ENCODE data around the gene ELSPBP1. TPM values are rescaled to one million over a fixed set of nuclear protein-coding genes. Genes with fewer than 3 reads are reported as not detected.

The ELSPBP1 gene
- total and polyA plus RNA-seq, 2 donors (not counting 3 experiments of a cell fraction or from before 2014, with no cell fraction given): not detected

DNA sequence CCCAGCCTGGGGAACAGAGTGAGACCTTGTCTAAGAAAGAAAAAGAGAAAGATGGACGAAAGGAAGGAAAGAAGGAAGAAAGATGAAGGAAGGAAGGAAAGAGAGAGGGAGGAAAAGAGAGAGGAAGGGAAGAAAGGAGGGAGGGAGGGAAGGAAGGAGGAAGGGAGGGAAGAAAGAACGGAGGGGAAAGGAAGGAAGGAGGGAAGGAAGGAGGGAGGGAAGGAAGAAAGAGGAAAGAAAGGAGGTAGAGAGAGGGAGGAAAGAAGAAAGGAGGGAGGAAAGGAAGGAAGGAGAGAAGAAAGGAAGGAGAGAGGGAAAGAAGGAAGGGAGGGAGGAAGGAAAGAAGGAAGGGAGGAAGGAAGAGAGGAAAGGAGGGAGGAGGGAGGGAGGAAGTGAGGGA, 28.6 kb downstream of the ELSPBP1 start:
- no TSS peak for BruUV-seq (replicated peaks)
- intact Hi-C loops (cut with micrococcal nuclease) (no loop called here), dilution Hi-C loops (cut with MboI; ENCODE audit: extremely low pct_ligation_motif_present, low sequenced_read_pairs) (no loop called here)
- Histone ChIP-seq H3K27ac (ENCODE audit: insufficient read depth, low read depth, low read length) (no peak overlapping the region), H3K4me3 (replicated peaks in 1 of 3; ENCODE audit: insufficient read depth in 1 of 3, low read depth in 1 of 3, low read length in 3 of 3) (no peak overlapping the region), H3K9me3 (replicated peaks; ENCODE audit: control insufficient read depth, insufficient read depth, low read length) (no peaks in the 10 kb centered on the region), H4K20me1 (replicated peaks; ENCODE audit: control insufficient read depth, extremely low read depth, insufficient read depth, low read length) (no peaks in the 10 kb centered on the region), H2AFZ (ENCODE audit: low read depth, low read length) (no peak overlapping the region), H3K4me1 (ENCODE audit: control insufficient read depth, extremely low read depth, insufficient read depth, low read length) (no peaks in the 10 kb centered on the region), H3K9ac (replicated peaks; ENCODE audit: extremely low read depth, insufficient read depth, low read length) (no peak overlapping the region), H3K9me1 (replicated peaks; ENCODE audit: control insufficient read depth, extremely low read depth, insufficient read depth, low read length) (no peaks in the 10 kb centered on the region), H3K27me3 (ENCODE audit: control insufficient read depth in 2 of 2, insufficient read depth in 2 of 2, low read length in 2 of 2) (peaks cover 0 to under 1% of the 10 kb centered on the region in 2 experiments), H3K36me3 (ENCODE audit: control insufficient read depth in 2 of 2, extremely low read depth in 1 of 2, insufficient read depth in 2 of 2, low read length in 2 of 2) (no peaks in the 10 kb centered on the region), H3K79me2 (ENCODE audit: control insufficient read depth, insufficient read depth, low read length) (no peaks in the 10 kb centered on the region), H3K4me2 (ENCODE audit: insufficient read depth, low read length) (no peak overlapping the region)
- CTCF ChIA-PET: no interaction called here
- DNase-seq (ENCODE audit: low read depth, low spot score) (no peak), FAIRE-seq (no peak)
- TF ChIP-seq POLR2A (IDR thresholded peaks at IDR 0.05; ENCODE audit: low read depth, low read length) (no peak), FOS (IDR thresholded peaks at IDR 0.05; ENCODE audit: borderline replicate concordance, insufficient read depth, low read length) (no peak), MYC (IDR thresholded peaks at IDR 0.05; ENCODE audit: low read depth, low read length) (no peak), POLR2AphosphoS5 (IDR thresholded peaks at IDR 0.05; ENCODE audit: insufficient read depth, low read depth, low read length) (no peak)
- POLR2A ChIA-PET: no interaction called here

DNA sequence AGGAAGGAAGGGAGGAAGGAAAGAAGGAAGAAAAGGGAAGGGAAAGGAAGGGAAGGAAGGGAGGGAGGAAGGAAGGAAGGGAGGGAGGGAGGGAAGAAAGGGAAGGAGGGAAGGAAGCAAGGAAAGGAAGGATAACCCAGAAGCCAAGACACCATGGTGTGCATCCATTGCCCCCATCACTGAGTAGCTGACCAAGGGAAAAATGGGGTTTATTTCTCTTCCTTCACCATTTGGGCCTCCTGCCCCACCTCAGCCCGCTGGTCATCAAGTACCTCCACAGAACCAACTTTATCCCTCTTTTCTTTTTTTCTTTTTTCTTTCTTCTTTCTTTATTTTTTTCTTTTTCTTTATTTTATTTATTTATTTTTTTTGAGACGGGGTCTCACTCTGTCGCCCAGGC, 29.1 kb downstream of the ELSPBP1 start:
- no peak overlapping the region for H3K4me2 ChIP-seq (ENCODE audit: insufficient read depth, low read length)
- no peaks in the 10 kb centered on the region for H3K27me3 ChIP-seq (ENCODE audit: control insufficient read depth in 2 of 2, insufficient read depth in 2 of 2, low read length in 2 of 2)
- intact Hi-C loops (cut with micrococcal nuclease) (no loop called here), dilution Hi-C loops (cut with MboI; ENCODE audit: extremely low pct_ligation_motif_present, low sequenced_read_pairs) (no loop called here)
- H3K36me3 ChIP-seq (ENCODE audit: control insufficient read depth in 2 of 2, extremely low read depth in 1 of 2, insufficient read depth in 2 of 2, low read length in 2 of 2): no peaks in the 10 kb centered on the region
- no peak overlapping the region for H3K9ac ChIP-seq (replicated peaks; ENCODE audit: extremely low read depth, insufficient read depth, low read length)
- FAIRE-seq (no peak), DNase-seq (ENCODE audit: low read depth, low spot score) (no peak)
- CTCF ChIA-PET: no interaction called here
- H4K20me1 ChIP-seq (replicated peaks; ENCODE audit: control insufficient read depth, extremely low read depth, insufficient read depth, low read length): no peaks in the 10 kb centered on the region
- no peaks in the 10 kb centered on the region for H3K9me1 ChIP-seq (replicated peaks; ENCODE audit: control insufficient read depth, extremely low read depth, insufficient read depth, low read length)
- H3K4me3 ChIP-seq (replicated peaks in 1 of 3; ENCODE audit: insufficient read depth in 1 of 3, low read depth in 1 of 3, low read length in 3 of 3): no peak overlapping the region
- no peaks in the 10 kb centered on the region for H3K79me2 ChIP-seq (ENCODE audit: control insufficient read depth, insufficient read depth, low read length)
- TF ChIP-seq GATA2 (IDR thresholded peaks at IDR 0.05; ENCODE audit: insufficient read depth, insufficient read length, low read depth, low read length) (no peak), EZH2 (IDR thresholded peaks at IDR 0.05; ENCODE audit: borderline replicate concordance, low read depth, low read length, severe bottlenecking) (no peak), POLR2A (IDR thresholded peaks at IDR 0.05; ENCODE audit: low read depth, low read length) (no peak), POLR2AphosphoS5 (IDR thresholded peaks at IDR 0.05; ENCODE audit: insufficient read depth, low read depth, low read length) (no peak), JUN (IDR thresholded peaks at IDR 0.05; ENCODE audit: borderline replicate concordance, insufficient read depth, insufficient read length, low read depth) (no peak), FOS (IDR thresholded peaks at IDR 0.05; ENCODE audit: borderline replicate concordance, insufficient read depth, low read length) (no peak), MYC (IDR thresholded peaks at IDR 0.05; ENCODE audit: low read depth, low read length) (no peak)
- TF ChIP-seq, protein P1, sequence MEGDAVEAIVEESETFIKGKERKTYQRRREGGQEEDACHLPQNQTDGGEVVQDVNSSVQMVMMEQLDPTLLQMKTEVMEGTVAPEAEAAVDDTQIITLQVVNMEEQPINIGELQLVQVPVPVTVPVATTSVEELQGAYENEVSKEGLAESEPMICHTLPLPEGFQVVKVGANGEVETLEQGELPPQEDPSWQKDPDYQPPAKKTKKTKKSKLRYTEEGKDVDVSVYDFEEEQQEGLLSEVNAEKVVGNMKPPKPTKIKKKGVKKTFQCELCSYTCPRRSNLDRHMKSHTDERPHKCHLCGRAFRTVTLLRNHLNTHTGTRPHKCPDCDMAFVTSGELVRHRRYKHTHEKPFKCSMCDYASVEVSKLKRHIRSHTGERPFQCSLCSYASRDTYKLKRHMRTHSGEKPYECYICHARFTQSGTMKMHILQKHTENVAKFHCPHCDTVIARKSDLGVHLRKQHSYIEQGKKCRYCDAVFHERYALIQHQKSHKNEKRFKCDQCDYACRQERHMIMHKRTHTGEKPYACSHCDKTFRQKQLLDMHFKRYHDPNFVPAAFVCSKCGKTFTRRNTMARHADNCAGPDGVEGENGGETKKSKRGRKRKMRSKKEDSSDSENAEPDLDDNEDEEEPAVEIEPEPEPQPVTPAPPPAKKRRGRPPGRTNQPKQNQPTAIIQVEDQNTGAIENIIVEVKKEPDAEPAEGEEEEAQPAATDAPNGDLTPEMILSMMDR (IDR thresholded peaks at IDR 0.05; ENCODE audit: extremely low read depth in 1 of 2, insufficient read depth in 1 of 2, low read depth in 1 of 2, low read length in 2 of 2): no peak
- TF ChIP-seq, protein P2, sequence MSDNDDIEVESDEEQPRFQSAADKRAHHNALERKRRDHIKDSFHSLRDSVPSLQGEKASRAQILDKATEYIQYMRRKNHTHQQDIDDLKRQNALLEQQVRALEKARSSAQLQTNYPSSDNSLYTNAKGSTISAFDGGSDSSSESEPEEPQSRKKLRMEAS (IDR thresholded peaks at IDR 0.05; ENCODE audit: insufficient read depth, insufficient read length): no peak
- no peaks in the 10 kb centered on the region for H3K9me3 ChIP-seq (replicated peaks; ENCODE audit: control insufficient read depth, insufficient read depth, low read length)
- no peak overlapping the region for H3K27ac ChIP-seq (ENCODE audit: insufficient read depth, low read depth, low read length)
- H3K4me1 ChIP-seq (ENCODE audit: control insufficient read depth, extremely low read depth, insufficient read depth, low read length): no peaks in the 10 kb centered on the region
- no TSS peak for BruUV-seq (replicated peaks)
- POLR2A ChIA-PET: no interaction called here
- H2AFZ ChIP-seq (ENCODE audit: low read depth, low read length): no peak overlapping the region

All from endothelial cell of umbilical vein (primary cell).